HepG2 (cell line): ENCODE measurements around the gene DUS2. TPM values are rescaled to one million over a fixed set of nuclear protein-coding genes. Genes with fewer than 3 reads are reported as not detected.

Source experiments
- ATRX ChIP-seq: sonication (generic); formaldehyde crosslinking; IDR thresholded peaks from 2 replicates; pipeline ENCODE4 v1.4.0; 2020; ENCODE audit warnings: missing genetic modification reagents, borderline replicate concordance
- CREB1 ChIP-seq, 2 experiments: fragments of 450-650 bp in 1 of 2; IDR thresholded peaks; 2 replicates each; pipeline ENCODE4 v1.6.1; 2016 to 2017; ENCODE audit warnings: control low read depth in 1 of 2, mild to moderate bottlenecking in 1 of 2, missing compliant biosample characterization in 1 of 2, missing genetic modification characterization in 1 of 2
- EZH2 ChIP-seq: conservative IDR thresholded peaks from 2 replicates; pipeline ENCODE4 v1.6.1; 2012; ENCODE audit warnings: mild to moderate bottlenecking, low read depth, low read length, moderate library complexity
- POLR2AphosphoS5 ChIP-seq: IDR thresholded peaks from 2 replicates; pipeline ENCODE4 v1.6.1; 2012; ENCODE audit warnings: low read depth, low read length
- RARG ChIP-seq: sonication (generic); formaldehyde crosslinking; IDR thresholded peaks from 2 replicates; pipeline ENCODE4 v1.4.0; 2020; ENCODE audit warnings: low read depth, mild to moderate bottlenecking, missing genetic modification reagents
- RBAK ChIP-seq: sonication (generic); formaldehyde crosslinking; IDR thresholded peaks from 2 replicates; pipeline ENCODE4 v1.5.1; 2020; ENCODE audit warnings: mild to moderate bottlenecking, missing genetic modification reagents
- RELA ChIP-seq: sonication (generic); formaldehyde crosslinking; IDR thresholded peaks from 2 replicates; pipeline ENCODE4 v1.4.0; 2020; ENCODE audit warnings: missing genetic modification reagents
- SMARCC2 ChIP-seq: fragments of 450-650 bp; IDR thresholded peaks from 2 replicates; pipeline ENCODE4 v1.6.1; 2017; ENCODE audit warnings: antibody characterized with exemption, mild to moderate bottlenecking
- SPEN ChIP-seq: sonication (generic); formaldehyde crosslinking; IDR thresholded peaks from 2 replicates; pipeline ENCODE4 v1.5.1; 2020; ENCODE audit warnings: low read depth, mild to moderate bottlenecking, missing genetic modification reagents
- TRIM22 ChIP-seq: fragments of 450-650 bp; IDR thresholded peaks from 2 replicates; pipeline ENCODE4 v1.6.1; 2017
- ZNF230 ChIP-seq: sonication (generic); formaldehyde crosslinking; IDR thresholded peaks from 2 replicates; pipeline ENCODE4 v1.4.0; 2020; ENCODE audit warnings: mild to moderate bottlenecking, missing genetic modification reagents
- ZNF256 ChIP-seq: sonication (generic); formaldehyde crosslinking; conservative IDR thresholded peaks from 2 replicates; pipeline ENCODE4 v1.4.0; 2020; ENCODE audit warnings: missing genetic modification reagents
- ZNF367 ChIP-seq: sonication (generic); formaldehyde crosslinking; IDR thresholded peaks from 2 replicates; pipeline ENCODE4 v1.4.0; 2020; ENCODE audit warnings: missing genetic modification reagents, borderline replicate concordance
- ZNF605 ChIP-seq: sonication (generic); formaldehyde crosslinking; IDR thresholded peaks from 2 replicates; pipeline ENCODE4 v1.8.0; 2022; ENCODE audit warnings: mild to moderate bottlenecking, missing genetic modification reagents
- ZNF644 ChIP-seq: IDR thresholded peaks from 2 replicates; pipeline ENCODE4 v1.6.1; 2016; ENCODE audit warnings: low read depth
- ZNF670 ChIP-seq: sonication (generic); formaldehyde crosslinking; IDR thresholded peaks from 2 replicates; pipeline ENCODE4 v1.8.0; 2022; ENCODE audit warnings: mild to moderate bottlenecking, missing genetic modification reagents, borderline replicate concordance
- ZNF770 ChIP-seq: sonication (generic); formaldehyde crosslinking; IDR thresholded peaks from 2 replicates; pipeline ENCODE4 v1.5.0; 2020; ENCODE audit warnings: mild to moderate bottlenecking, missing genetic modification reagents
- ZNF792 ChIP-seq: IDR thresholded peaks from 2 replicates; pipeline ENCODE4 v1.6.1; 2016
- polyA plus RNA-seq, 8 experiments: library from polyadenylated mRNA; depleted of rRNA in 3 of 8; stranded (reverse) in 7 of 8; unstranded in 1 of 8; fragments of >200 nt; fragmentation: Illumina TruSeq in 4 of 8; extraction: Trizol in 4 of 8; gene quantifications; 2 replicates each; pipeline versions ENCODE4 v1.2.1 to v1.2.3, GENCODE V29; 2011 to 2016; ENCODE audit warnings: low read depth in 4 of 8, missing spikeins in 1 of 8, mixed read lengths in 1 of 8; ENCODE audit not compliant: insufficient read depth in 1 of 8
- total RNA-seq, 5 experiments: library from RNA; depleted of rRNA; stranded (reverse); fragments of >200 nt; fragmentation: Illumina TruSeq; extraction: Trizol; gene quantifications; 2 replicates each; pipeline ENCODE4 v1.2.3, GENCODE V29; 2016; ENCODE audit warnings: low read depth in 1 of 5
- TF ChIP-seq, protein P1 (sequence below): sonication (generic); formaldehyde crosslinking; IDR thresholded peaks from 2 replicates; pipeline ENCODE4 v1.9.0; 2021; ENCODE audit warnings: mild to moderate bottlenecking, missing genetic modification reagents
- TF ChIP-seq, protein P2 (sequence below): sonication (generic); formaldehyde crosslinking; IDR thresholded peaks from 2 replicates; pipeline ENCODE4 v1.4.0; 2020; ENCODE audit warnings: mild to moderate bottlenecking, missing genetic modification reagents

DUS2 gene
- total and polyA plus RNA-seq, 2 of the 13 experiments (the other 11 are each of a cell fraction or from before 2014, with no cell fraction given): 17.8 to 25.1 TPM

DNA sequence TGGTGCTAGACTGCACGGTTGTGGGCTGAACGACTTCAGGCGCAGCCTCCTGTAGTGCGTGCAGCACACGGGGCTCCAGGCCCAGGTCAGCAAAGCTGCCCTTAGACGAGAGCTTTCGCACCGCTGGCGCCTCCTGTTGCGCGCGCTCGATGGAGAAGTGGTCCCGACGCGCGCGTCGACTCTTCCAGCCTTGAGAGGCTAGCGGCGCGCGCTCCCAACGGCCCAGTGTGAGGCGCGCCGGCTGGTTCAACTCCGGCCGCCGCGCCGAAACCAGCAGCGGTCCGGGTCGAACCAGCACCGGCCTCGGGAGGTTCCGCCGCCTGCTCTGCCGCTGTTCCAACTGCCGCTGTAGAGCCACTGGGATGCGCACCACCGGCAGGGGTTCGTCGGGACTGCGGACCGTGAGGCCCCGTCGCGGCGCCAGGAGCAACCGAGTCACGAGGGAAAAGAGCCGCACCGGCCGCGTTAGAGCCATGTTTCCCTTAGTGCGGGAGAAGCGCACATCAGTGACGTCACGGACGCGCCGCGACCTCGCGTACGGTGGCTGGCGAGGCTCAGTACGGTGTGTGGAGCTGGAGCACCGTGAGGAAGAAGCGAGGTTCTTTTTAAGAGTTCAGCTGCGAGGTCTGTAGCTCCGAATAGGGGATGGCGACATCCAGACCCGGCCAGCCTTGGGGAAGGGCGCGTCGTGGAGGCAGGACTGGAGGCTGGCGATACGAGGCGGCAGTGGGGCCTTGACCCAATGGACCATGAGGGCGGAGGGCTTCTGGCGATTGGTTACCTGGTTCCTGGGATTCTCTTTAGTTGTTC, at the start of gene DUS2, which contains the start of gene DDX28 (continued):
- TF ChIP-seq, protein P1, sequence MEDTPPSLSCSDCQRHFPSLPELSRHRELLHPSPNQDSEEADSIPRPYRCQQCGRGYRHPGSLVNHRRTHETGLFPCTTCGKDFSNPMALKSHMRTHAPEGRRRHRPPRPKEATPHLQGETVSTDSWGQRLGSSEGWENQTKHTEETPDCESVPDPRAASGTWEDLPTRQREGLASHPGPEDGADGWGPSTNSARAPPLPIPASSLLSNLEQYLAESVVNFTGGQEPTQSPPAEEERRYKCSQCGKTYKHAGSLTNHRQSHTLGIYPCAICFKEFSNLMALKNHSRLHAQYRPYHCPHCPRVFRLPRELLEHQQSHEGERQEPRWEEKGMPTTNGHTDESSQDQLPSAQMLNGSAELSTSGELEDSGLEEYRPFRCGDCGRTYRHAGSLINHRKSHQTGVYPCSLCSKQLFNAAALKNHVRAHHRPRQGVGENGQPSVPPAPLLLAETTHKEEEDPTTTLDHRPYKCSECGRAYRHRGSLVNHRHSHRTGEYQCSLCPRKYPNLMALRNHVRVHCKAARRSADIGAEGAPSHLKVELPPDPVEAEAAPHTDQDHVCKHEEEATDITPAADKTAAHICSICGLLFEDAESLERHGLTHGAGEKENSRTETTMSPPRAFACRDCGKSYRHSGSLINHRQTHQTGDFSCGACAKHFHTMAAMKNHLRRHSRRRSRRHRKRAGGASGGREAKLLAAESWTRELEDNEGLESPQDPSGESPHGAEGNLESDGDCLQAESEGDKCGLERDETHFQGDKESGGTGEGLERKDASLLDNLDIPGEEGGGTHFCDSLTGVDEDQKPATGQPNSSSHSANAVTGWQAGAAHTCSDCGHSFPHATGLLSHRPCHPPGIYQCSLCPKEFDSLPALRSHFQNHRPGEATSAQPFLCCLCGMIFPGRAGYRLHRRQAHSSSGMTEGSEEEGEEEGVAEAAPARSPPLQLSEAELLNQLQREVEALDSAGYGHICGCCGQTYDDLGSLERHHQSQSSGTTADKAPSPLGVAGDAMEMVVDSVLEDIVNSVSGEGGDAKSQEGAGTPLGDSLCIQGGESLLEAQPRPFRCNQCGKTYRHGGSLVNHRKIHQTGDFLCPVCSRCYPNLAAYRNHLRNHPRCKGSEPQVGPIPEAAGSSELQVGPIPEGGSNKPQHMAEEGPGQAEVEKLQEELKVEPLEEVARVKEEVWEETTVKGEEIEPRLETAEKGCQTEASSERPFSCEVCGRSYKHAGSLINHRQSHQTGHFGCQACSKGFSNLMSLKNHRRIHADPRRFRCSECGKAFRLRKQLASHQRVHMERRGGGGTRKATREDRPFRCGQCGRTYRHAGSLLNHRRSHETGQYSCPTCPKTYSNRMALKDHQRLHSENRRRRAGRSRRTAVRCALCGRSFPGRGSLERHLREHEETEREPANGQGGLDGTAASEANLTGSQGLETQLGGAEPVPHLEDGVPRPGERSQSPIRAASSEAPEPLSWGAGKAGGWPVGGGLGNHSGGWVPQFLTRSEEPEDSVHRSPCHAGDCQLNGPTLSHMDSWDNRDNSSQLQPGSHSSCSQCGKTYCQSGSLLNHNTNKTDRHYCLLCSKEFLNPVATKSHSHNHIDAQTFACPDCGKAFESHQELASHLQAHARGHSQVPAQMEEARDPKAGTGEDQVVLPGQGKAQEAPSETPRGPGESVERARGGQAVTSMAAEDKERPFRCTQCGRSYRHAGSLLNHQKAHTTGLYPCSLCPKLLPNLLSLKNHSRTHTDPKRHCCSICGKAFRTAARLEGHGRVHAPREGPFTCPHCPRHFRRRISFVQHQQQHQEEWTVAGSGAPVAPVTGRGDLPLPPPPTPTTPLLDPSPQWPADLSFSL: peak; percentile 51; the same call in 1 of the 2 replicates
- TF ChIP-seq ATRX: no peak; the same call in 1 of the 2 replicates
- TF ChIP-seq, protein P2, sequence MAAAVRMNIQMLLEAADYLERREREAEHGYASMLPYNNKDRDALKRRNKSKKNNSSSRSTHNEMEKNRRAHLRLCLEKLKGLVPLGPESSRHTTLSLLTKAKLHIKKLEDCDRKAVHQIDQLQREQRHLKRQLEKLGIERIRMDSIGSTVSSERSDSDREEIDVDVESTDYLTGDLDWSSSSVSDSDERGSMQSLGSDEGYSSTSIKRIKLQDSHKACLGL (CRISPR knock-in tag): peak; percentile 97
- TF ChIP-seq SPEN: peak; percentile 99
- 0 out of 2 replicates have a peak, but pooled peaks have one; percentile 17 for TF ChIP-seq ZNF256
- TF ChIP-seq ZNF605: peak; percentile 88
- peak; percentile 89 for TF ChIP-seq ZNF792 (CRISPR knock-in tag)
- TF ChIP-seq CREB1 (IDR thresholded peaks at IDR 0.05): peak; percentile 100
- TF ChIP-seq CREB1 (CRISPR knock-in tag; IDR thresholded peaks at IDR 0.05): peak; percentile 100
- TF ChIP-seq SMARCC2: no peak
- no peak for TF ChIP-seq RBAK (CRISPR knock-in tag)
- peak; percentile 99; the same call in 1 of the 2 replicates for TF ChIP-seq ZNF670 (CRISPR knock-in tag)
- no peak for TF ChIP-seq RARG
- TF ChIP-seq EZH2: no peak
- no peak; the same call in 1 of the 2 replicates for TF ChIP-seq ZNF367 (CRISPR knock-in tag)
- TF ChIP-seq ZNF230 (CRISPR knock-in tag): 0 out of 2 replicates have a peak, but pooled peaks have one; percentile 74
- TF ChIP-seq ZNF644 (CRISPR knock-in tag): no peak
- no peak for TF ChIP-seq TRIM22
- peak; percentile 92 for TF ChIP-seq POLR2AphosphoS5
- TF ChIP-seq ZNF770 (CRISPR knock-in tag): peak; percentile 86
- TF ChIP-seq RELA (CRISPR knock-in tag): peak; percentile 82; the same call in 1 of the 2 replicates
